Measurements from ENCODE around the gene AP3B2.
"Not testable (repeated sequence)": the region's sequence is repeated elsewhere in the genome, so short reads cannot be mapped to it uniquely, and the experiment has no call there.

The AP3B2 gene

GRCh38 chr15:82726816-82727215, 17.1 kb upstream of the AP3B2 start:
- TF ChIP-seq MAX (IDR thresholded peaks at IDR 0.05; ENCODE audit: low read depth, low read length): no peak
- no peak for DNase-seq (ENCODE audit: low read depth)

GRCh38 chr15:82715003-82715402, 5.3 kb upstream of the AP3B2 start:
- TF ChIP-seq POLR2A (IDR thresholded peaks at IDR 0.05; ENCODE audit: extremely low read depth, insufficient read length) (no peak), CTCF (IDR thresholded peaks at IDR 0.05; ENCODE audit: low read depth, low read length) (no peak), MYC (IDR thresholded peaks at IDR 0.05; ENCODE audit: low read depth, low read length) (no peak), MAX (IDR thresholded peaks at IDR 0.05; ENCODE audit: low read depth, low read length) (no peak)
- no peak for DNase-seq (ENCODE audit: low read depth)
- no peak overlapping the region for H3K4me3 ChIP-seq (ENCODE audit: low read depth, low read length)

More at GRCh38 chr15:82726816-82727215, 17.1 kb upstream of the AP3B2 start:
- H3K4me3 ChIP-seq (ENCODE audit: low read depth, low read length): no peak overlapping the region

GRCh38 chr15:82714016-82714415, 4.3 kb upstream of the AP3B2 start:
- no peak overlapping the region for H3K4me3 ChIP-seq (ENCODE audit: low read depth, low read length)
- no peak for TF ChIP-seq MAX (IDR thresholded peaks at IDR 0.05; ENCODE audit: low read depth, low read length)
- TF ChIP-seq POLR2A (IDR thresholded peaks at IDR 0.05; ENCODE audit: extremely low read depth, insufficient read length): no peak
- no peak for TF ChIP-seq MYC (IDR thresholded peaks at IDR 0.05; ENCODE audit: low read depth, low read length)
- TF ChIP-seq CTCF (IDR thresholded peaks at IDR 0.05; ENCODE audit: low read depth, low read length): no peak
- DNase-seq (ENCODE audit: low read depth): no peak

GRCh38 chr15:82712036-82712435, 2.4 kb upstream of the AP3B2 start:
- no peak overlapping the region for H3K4me3 ChIP-seq (ENCODE audit: low read depth, low read length)
- no peak for TF ChIP-seq MYC (IDR thresholded peaks at IDR 0.05; ENCODE audit: low read depth, low read length)
- TF ChIP-seq POLR2A (IDR thresholded peaks at IDR 0.05; ENCODE audit: extremely low read depth, insufficient read length): no peak
- DNase-seq (ENCODE audit: low read depth): no peak

GRCh38 chr15:82710926-82711490, 1.3 kb upstream of the AP3B2 start:
- no peak for TF ChIP-seq MYC (IDR thresholded peaks at IDR 0.05; ENCODE audit: low read depth, low read length)
- no peak for TF ChIP-seq CTCF (IDR thresholded peaks at IDR 0.05; ENCODE audit: low read depth, low read length)
- TF ChIP-seq POLR2A (IDR thresholded peaks at IDR 0.05; ENCODE audit: extremely low read depth, insufficient read length): no peak
- TF ChIP-seq MAX (IDR thresholded peaks at IDR 0.05; ENCODE audit: low read depth, low read length): no peak
- DNase-seq (ENCODE audit: low read depth): no peak
- no peak overlapping the region for H3K4me3 ChIP-seq (ENCODE audit: low read depth, low read length)

- TF ChIP-seq MYC (IDR thresholded peaks at IDR 0.05; ENCODE audit: low read depth, low read length) (no peak), POLR2A (IDR thresholded peaks at IDR 0.05; ENCODE audit: extremely low read depth, insufficient read length) (no peak), MAX (IDR thresholded peaks at IDR 0.05; ENCODE audit: low read depth, low read length) (no peak)
- DNase-seq (ENCODE audit: low read depth): no peak
- H3K4me3 ChIP-seq (ENCODE audit: low read depth, low read length): no peak overlapping the region
These were observed 507 bp upstream of the AP3B2 start for GRCh38 chr15:82710208-82710555.

- TF ChIP-seq CTCF (IDR thresholded peaks at IDR 0.05; ENCODE audit: low read depth, low read length): no peak
- TF ChIP-seq MYC (IDR thresholded peaks at IDR 0.05; ENCODE audit: low read depth, low read length): 0 out of 2 replicates have a peak, but pooled peaks have one; percentile 34
- no peak for TF ChIP-seq MAX (IDR thresholded peaks at IDR 0.05; ENCODE audit: low read depth, low read length)
- DNase-seq (ENCODE audit: low read depth): peak; percentile 75
- peak overlapping the region; percentile 51 for H3K4me3 ChIP-seq (ENCODE audit: low read depth, low read length)
These were observed 624 bp downstream of the AP3B2 start for GRCh38 chr15:82709081-82709420.

- DNase-seq (ENCODE audit: low read depth); H3K4me3 ChIP-seq (ENCODE audit: low read depth, low read length): not testable (repeated sequence)
These were observed 3.8 kb downstream of the AP3B2 start for GRCh38 chr15:82705856-82706255.
